B cell (primary cell): Measurements from ENCODE around the gene FRYL. TPM values are rescaled to one million over a fixed set of nuclear protein-coding genes. Genes with fewer than 3 reads are reported as not detected.

Experiments used
- ATAC-seq: fragments of 200-7000 bp; cut with Tn5 transposase; one replicate; pipeline ENCODE4 v1.10.0; 2021; ENCODE audit warnings: low read depth, mild to moderate bottlenecking, moderate number of reproducible peaks, moderate library complexity
- CTCF ChIA-PET: fragments of 350-600 bp; sonication (Branson Sonifier 250); formaldehyde crosslinking; loops from one replicate; lab custom pipeline; 2021; ENCODE audit warnings: antibody characterized with exemption, inconsistent platforms; lab: Charles Lee
- POLR2A ChIA-PET: fragments of 350-600 bp; sonication (Branson Sonifier 250); formaldehyde crosslinking; loops from one replicate; lab custom pipeline; 2021; ENCODE audit warnings: antibody characterized with exemption; lab: Charles Lee
- DNase-seq: peaks from one replicate; pipeline ENCODE4 v3.0.0; 2013
- H2AFZ ChIP-seq: 2 replicates; pipeline ENCODE4 v1.6.1; 2012; ENCODE audit warnings: mild to moderate bottlenecking, low read depth, low read length; ENCODE audit not compliant: insufficient read depth, poor library complexity, severe bottlenecking
- H3K27ac ChIP-seq, 2 donors: 1 replicate in 1 of 2; 2 replicates in 1 of 2; pipeline ENCODE4 v1.5.1; 2012 to 2013; ENCODE audit warnings: low read length in 2 of 2, mild to moderate bottlenecking in 2 of 2, moderate library complexity in 1 of 2
- H3K27me3 ChIP-seq, 4 experiments: fragments of 200-600 bp in 1 of 4; sonication (generic) in 1 of 4; replicated peaks in 1 of 4; 1 replicate in 2 of 4; 2 replicates in 2 of 4; pipeline versions ENCODE4 v1.6.1 to v1.7.0; 2013 to 2016; ENCODE audit warnings: low read length in 3 of 4, mild to moderate bottlenecking in 2 of 4, mixed read lengths in 1 of 4, moderate library complexity in 1 of 4; ENCODE audit not compliant: insufficient read depth in 4 of 4, control insufficient read depth in 3 of 4; ENCODE audit errors: control extremely low read depth in 1 of 4
- H3K36me3 ChIP-seq, 2 experiments: replicated peaks in 1 of 2; 1 replicate in 1 of 2; 2 replicates in 1 of 2; pipeline versions ENCODE4 v1.6.1 to v1.7.1; 2013; ENCODE audit warnings: low read length in 1 of 2; ENCODE audit not compliant: insufficient read depth in 2 of 2, control insufficient read depth in 1 of 2; ENCODE audit errors: control extremely low read depth in 1 of 2, extremely low read depth in 1 of 2
- H3K4me1 ChIP-seq, 2 donors: fragments of 200-600 bp in 1 of 2; sonication (generic) in 1 of 2; 1 replicate in 1 of 2; 2 replicates in 1 of 2; pipeline versions ENCODE4 v1.5.1 to v1.6.1; 2013 to 2017; ENCODE audit warnings: low read length in 2 of 2; ENCODE audit not compliant: control insufficient read depth in 2 of 2, insufficient read depth in 2 of 2
- H3K4me2 ChIP-seq: replicated peaks from 2 replicates; pipeline ENCODE3; 2012; ENCODE audit warnings: mild to moderate bottlenecking, low read depth, low read length; ENCODE audit not compliant: poor library complexity, severe bottlenecking
- H3K4me3 ChIP-seq, 5 experiments: fragments of 200-600 bp in 1 of 5; sonication (generic) in 1 of 5; 1 replicate in 3 of 5; 2 replicates in 2 of 5; pipeline versions ENCODE4 v1.5.1 to v1.7.0; 2011 to 2016; ENCODE audit warnings: low read length in 4 of 5, mild to moderate bottlenecking in 4 of 5, low read depth in 2 of 5, control low read depth in 1 of 5, moderate library complexity in 1 of 5; ENCODE audit not compliant: insufficient read depth in 1 of 5; ENCODE audit errors: control extremely low read depth in 1 of 5, extremely low read depth in 1 of 5
- H3K79me2 ChIP-seq: fragments of 200-600 bp; sonication (generic); one replicate; pipeline ENCODE4 v1.6.0; 2016; ENCODE audit warnings: low read length; ENCODE audit not compliant: control insufficient read depth, insufficient read depth
- H3K9ac ChIP-seq: fragments of 200-600 bp; sonication (generic); 2 replicates; pipeline ENCODE4 v1.6.1; 2017; ENCODE audit warnings: mild to moderate bottlenecking, low read length, moderate library complexity
- H3K9me3 ChIP-seq, 3 donors: one replicate each; pipeline versions ENCODE4 v1.6.1 to v1.7.1; 2013; ENCODE audit warnings: low read length in 2 of 3; ENCODE audit not compliant: control insufficient read depth in 2 of 3, insufficient read depth in 1 of 3; ENCODE audit errors: control extremely low read depth in 1 of 3
- H4K20me1 ChIP-seq: 2 replicates; pipeline ENCODE4 v1.6.0; 2012; ENCODE audit warnings: mild to moderate bottlenecking, low read length; ENCODE audit not compliant: insufficient read depth, control insufficient read depth, poor library complexity, severe bottlenecking
- H3K27ac Mint-ChIP-seq: one replicate; pipeline ENCODE4 v1.8.0; 2021; ENCODE audit warnings: mixed read lengths
- H3K27me3 Mint-ChIP-seq: one replicate; pipeline ENCODE4 v1.8.0; 2021; ENCODE audit warnings: mixed read lengths
- H3K4me1 Mint-ChIP-seq: one replicate; pipeline ENCODE4 v1.8.0; 2021; ENCODE audit warnings: mixed read lengths
- H3K4me3 Mint-ChIP-seq: one replicate; pipeline ENCODE4 v1.8.0; 2021; ENCODE audit warnings: mixed read lengths
- H3K9me3 Mint-ChIP-seq: one replicate; pipeline ENCODE4 v1.8.0; 2022; ENCODE audit warnings: mixed read lengths; ENCODE audit not compliant: insufficient read depth
- EZH2 ChIP-seq: IDR thresholded peaks from 2 replicates; pipeline ENCODE4 v1.6.1; 2012; ENCODE audit warnings: borderline replicate concordance, low read depth, mild to moderate bottlenecking, moderate library complexity, low read length; ENCODE audit not compliant: insufficient read depth, poor library complexity, severe bottlenecking
- WGBS: methylation state at CpG from one replicate; pipeline ENCODE4 v1.1.5; 2013; ENCODE audit warnings: missing lambda C conversion rate; ENCODE audit not compliant: insufficient coverage; 5-methylcytosine and 5-hydroxymethylcytosine counted together
- intact Hi-C: fragments of 100-400 bp; cut with micrococcal nuclease; formaldehyde crosslinking; loops from one replicate; pipeline ENCODE4 v1.10.0; 2022
- polyA plus RNA-seq: library from polyadenylated mRNA; depleted of rRNA; stranded (reverse); fragments of >200 nt; gene quantifications from 2 replicates; pipeline ENCODE4 v1.2.3, GENCODE V29; 2012
- total RNA-seq, 2 donors: library from RNA; stranded (reverse); fragments of 120-200 nt in 1 of 2; gene quantifications; 1 replicate in 1 of 2; 2 replicates in 1 of 2; pipeline versions ENCODE4 v1.2.3 to v1.2.4, GENCODE V29; 2013 to 2022
- TF ChIP-seq, protein P1 (sequence below): fragments of 200-600 bp; IDR thresholded peaks from one replicate; pipeline ENCODE4 v1.8.0; 2022; ENCODE audit warnings: antibody characterized with exemption, mild to moderate bottlenecking

FRYL gene
- total and polyA plus RNA-seq, 2 donors (not counting 1 experiment from before 2014, with no cell fraction given): 15.5 to 138 TPM

- no peak overlapping the region for H3K27ac Mint-ChIP-seq
- ATAC-seq: no peak
- CTCF ChIA-PET: no interaction called here
Measured at GRCh38 chr4:48470137-48470536, 309.9 kb downstream of the FRYL start.

DNA sequence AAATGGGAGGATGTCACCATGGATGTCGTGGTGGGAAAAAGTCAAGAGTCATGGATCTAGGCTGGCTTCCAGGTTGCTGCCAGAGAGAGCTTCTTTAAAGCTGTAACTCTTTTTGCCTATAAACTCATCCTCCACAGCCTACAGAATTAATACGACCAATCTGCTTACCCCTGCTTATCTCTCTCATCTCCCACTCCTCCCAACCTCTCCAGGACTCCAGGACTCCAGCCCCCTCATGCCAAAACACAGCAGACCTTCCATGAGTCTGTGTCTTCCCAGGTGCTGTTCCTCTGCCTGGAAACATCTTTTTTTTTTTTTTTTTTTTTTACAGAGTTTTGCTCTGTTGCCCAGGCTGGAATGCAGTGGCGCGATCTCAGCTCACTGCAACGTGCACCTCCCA, 312.2 kb downstream of the FRYL start:
- H3K27ac Mint-ChIP-seq: no peak overlapping the region
- Histone ChIP-seq H3K4me2 (no peak overlapping the region), H3K27me3 (peaks cover 0 to 3% (median 0%) of the 10 kb centered on the region in 4 experiments), H3K4me1 (peaks cover 0 to 3% of the 10 kb centered on the region in 2 donors), H3K36me3 (no peaks in the 10 kb centered on the region), H3K27ac (no peak overlapping the region), H3K4me3 (no peak overlapping the region), H3K9me3 (no peaks in the 10 kb centered on the region), H3K79me2 (no peaks in the 10 kb centered on the region), H3K9ac (no peak overlapping the region), H2AFZ (no peak overlapping the region), H4K20me1 (no peaks in the 10 kb centered on the region)
- no peaks in the 10 kb centered on the region for H3K27me3 Mint-ChIP-seq
- DNase-seq: no peak
- H3K4me3 Mint-ChIP-seq: no peak overlapping the region
- intact Hi-C loops: no loop called here
- POLR2A ChIA-PET: no interaction called here
- TF ChIP-seq, protein P1, sequence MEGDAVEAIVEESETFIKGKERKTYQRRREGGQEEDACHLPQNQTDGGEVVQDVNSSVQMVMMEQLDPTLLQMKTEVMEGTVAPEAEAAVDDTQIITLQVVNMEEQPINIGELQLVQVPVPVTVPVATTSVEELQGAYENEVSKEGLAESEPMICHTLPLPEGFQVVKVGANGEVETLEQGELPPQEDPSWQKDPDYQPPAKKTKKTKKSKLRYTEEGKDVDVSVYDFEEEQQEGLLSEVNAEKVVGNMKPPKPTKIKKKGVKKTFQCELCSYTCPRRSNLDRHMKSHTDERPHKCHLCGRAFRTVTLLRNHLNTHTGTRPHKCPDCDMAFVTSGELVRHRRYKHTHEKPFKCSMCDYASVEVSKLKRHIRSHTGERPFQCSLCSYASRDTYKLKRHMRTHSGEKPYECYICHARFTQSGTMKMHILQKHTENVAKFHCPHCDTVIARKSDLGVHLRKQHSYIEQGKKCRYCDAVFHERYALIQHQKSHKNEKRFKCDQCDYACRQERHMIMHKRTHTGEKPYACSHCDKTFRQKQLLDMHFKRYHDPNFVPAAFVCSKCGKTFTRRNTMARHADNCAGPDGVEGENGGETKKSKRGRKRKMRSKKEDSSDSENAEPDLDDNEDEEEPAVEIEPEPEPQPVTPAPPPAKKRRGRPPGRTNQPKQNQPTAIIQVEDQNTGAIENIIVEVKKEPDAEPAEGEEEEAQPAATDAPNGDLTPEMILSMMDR: no peak
- no peak for TF ChIP-seq EZH2
- peaks cover 8% of the 10 kb centered on the region for H3K9me3 Mint-ChIP-seq
- CTCF ChIA-PET: no interaction called here
- H3K4me1 Mint-ChIP-seq: no peaks in the 10 kb centered on the region
- no peak for ATAC-seq
- WGBS: 78% methylated on average over 1 of the region's 5 CpGs

More at GRCh38 chr4:48470137-48470536, 309.9 kb downstream of the FRYL start:
- H3K27ac ChIP-seq: no peak overlapping the region
- H2AFZ ChIP-seq: no peak overlapping the region
- no peak for DNase-seq
- Mint-ChIP-seq H3K27me3 (peaks cover 3% of the 10 kb centered on the region), H3K9me3 (no peaks in the 10 kb centered on the region), H3K4me1 (no peaks in the 10 kb centered on the region), H3K4me3 (no peak overlapping the region)
- H3K9me3 ChIP-seq: no peaks in the 10 kb centered on the region
- POLR2A ChIA-PET: no interaction called here
- H3K79me2 ChIP-seq: no peaks in the 10 kb centered on the region
- no peaks in the 10 kb centered on the region for H3K27me3 ChIP-seq
- no peak overlapping the region for H3K4me3 ChIP-seq
- no peak for TF ChIP-seq EZH2
- TF ChIP-seq, protein P1: no peak
- H3K9ac ChIP-seq: no peak overlapping the region
- H3K4me1 ChIP-seq: peaks cover 0 to 3% of the 10 kb centered on the region in 2 donors
- H3K36me3 ChIP-seq: no peaks in the 10 kb centered on the region
- WGBS: no CpG with 5 or more reads among the region's 1 CpG
- no peaks in the 10 kb centered on the region for H4K20me1 ChIP-seq
- no peak overlapping the region for H3K4me2 ChIP-seq
- intact Hi-C loops: no loop called here
